Peyer's patch (tissue), 4 donors: Measurements from ENCODE around the gene CCDC73.

Experiments used
- CTCF ChIP-seq, 6 experiments: fragments of 450-650 bp in 4 of 6; fragments of 200-600 bp in 2 of 6; sonication (generic) in 1 of 6; IDR thresholded peaks; one replicate each; pipeline ENCODE4 v1.5.1; 2017 to 2019; ENCODE audit warnings: antibody characterized with exemption in 6 of 6, mild to moderate bottlenecking in 3 of 6, moderate library complexity in 1 of 6
- POLR2A ChIP-seq, 2 donors: fragments of 450-650 bp; IDR thresholded peaks; one replicate each; pipeline ENCODE4 v1.5.1; 2017; ENCODE audit warnings: antibody characterized with exemption in 2 of 2, mild to moderate bottlenecking in 2 of 2, moderate library complexity in 2 of 2

- TF ChIP-seq CTCF (IDR thresholded peaks at IDR 0.05) (no peak), POLR2A (IDR thresholded peaks at IDR 0.05) (no peak)
These were observed 20.4 kb downstream of the CCDC73 start for GRCh38 chr11:32774081-32774480.
